HG02840 (cell line): Measurements from ENCODE around the gene FERMT2.
"Not testable (repeated sequence)": the region's sequence is repeated elsewhere in the genome, so short reads cannot be mapped to it uniquely, and the experiment has no call there.

Source experiments
- ATAC-seq: cut with Tn5 transposase; IDR thresholded peaks from one replicate; pipeline ENCODE4 v1.9.1; 2021; ENCODE audit warnings: mild to moderate bottlenecking, moderate library complexity, moderate number of reproducible peaks; ENCODE audit not compliant: unreplicated experiment, low FRiP score

Gene FERMT2

DNA sequence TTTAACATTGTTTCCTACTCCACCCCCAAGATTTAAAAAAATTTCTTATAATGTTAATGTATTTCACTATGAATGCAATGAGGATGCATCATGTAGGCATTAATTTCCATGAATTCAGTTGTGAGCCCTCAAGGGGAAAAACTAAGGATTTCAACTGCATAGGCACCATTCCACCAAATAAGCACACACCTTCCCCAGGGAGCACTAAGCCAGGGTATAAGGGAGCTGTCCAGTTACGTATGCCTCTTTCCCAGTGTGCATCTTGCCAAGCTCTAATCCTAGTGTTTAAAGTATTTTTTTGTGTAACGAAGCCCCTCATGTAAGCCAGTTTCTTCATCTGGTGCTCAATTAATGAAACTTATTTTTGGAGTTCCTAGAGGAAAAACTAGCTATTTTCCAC is 6.6 kb downstream of the FERMT2 start:
- no peak for ATAC-seq

- ATAC-seq, result no peak
Observed at GRCh38 chr14:52939427-52939826, 11.4 kb downstream of the FERMT2 start.

DNA sequence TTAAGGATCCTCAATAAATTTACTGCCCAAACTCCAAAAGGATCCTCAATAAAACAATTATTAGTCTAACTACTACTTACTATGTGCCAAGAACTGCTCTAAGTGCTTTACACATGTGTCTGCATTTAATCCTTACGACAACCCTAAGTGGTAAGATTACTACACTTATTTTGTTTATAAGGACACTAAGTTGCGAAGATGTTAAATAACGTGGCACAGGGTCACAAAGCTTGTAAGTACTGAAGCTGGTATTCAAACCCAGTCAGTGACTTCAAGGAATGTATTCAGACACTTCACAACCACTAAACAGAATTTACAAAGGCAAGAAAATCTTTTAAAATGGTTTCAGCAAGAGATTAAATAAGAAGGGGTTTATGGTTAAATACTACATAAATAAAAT is 13.0 kb downstream of the FERMT2 start:
- ATAC-seq, result no peak

GRCh38 chr14:52937306-52937705 is 13.5 kb downstream of the FERMT2 start:
- no peak for ATAC-seq

GRCh38 chr14:52936437-52936836 is 14.4 kb downstream of the FERMT2 start:
- ATAC-seq, result no peak

GRCh38 chr14:52935833-52936232 is 15.0 kb downstream of the FERMT2 start:
- no peak for ATAC-seq

GRCh38 chr14:52934762-52935161 is 16.1 kb downstream of the FERMT2 start:
- no peak for ATAC-seq

DNA sequence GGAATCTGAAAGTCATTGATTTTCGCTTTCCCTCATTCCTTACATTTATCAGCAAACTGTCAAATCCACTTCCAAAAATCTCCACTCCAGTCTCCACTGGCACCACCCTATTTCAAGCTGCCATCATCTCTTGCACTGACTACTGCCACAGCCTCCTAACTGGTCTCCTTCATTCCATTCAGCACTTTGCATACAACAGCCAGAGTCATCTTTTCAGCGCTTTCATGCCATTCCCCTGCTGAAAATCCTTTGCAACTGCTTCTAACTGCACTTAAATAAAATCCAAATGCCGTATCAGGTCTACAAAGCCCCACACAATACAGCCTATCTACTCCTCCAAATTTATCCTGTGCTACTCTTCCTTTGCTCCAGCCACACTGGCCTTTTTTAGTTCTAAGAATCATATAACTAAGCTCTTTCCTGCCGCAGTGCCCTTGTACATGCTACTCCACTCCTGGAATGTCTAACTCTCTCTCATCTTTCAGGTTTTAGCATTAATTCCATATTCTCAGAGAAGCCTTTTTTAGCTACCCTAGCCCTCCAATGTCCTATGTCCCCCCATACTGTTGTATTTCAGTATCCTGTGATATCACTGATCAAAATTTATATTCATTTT is 21.6 kb downstream of the FERMT2 start:
- ATAC-seq, result no peak

- no peak for ATAC-seq
Observed at GRCh38 chr14:52926953-52927352, 23.9 kb downstream of the FERMT2 start.

DNA sequence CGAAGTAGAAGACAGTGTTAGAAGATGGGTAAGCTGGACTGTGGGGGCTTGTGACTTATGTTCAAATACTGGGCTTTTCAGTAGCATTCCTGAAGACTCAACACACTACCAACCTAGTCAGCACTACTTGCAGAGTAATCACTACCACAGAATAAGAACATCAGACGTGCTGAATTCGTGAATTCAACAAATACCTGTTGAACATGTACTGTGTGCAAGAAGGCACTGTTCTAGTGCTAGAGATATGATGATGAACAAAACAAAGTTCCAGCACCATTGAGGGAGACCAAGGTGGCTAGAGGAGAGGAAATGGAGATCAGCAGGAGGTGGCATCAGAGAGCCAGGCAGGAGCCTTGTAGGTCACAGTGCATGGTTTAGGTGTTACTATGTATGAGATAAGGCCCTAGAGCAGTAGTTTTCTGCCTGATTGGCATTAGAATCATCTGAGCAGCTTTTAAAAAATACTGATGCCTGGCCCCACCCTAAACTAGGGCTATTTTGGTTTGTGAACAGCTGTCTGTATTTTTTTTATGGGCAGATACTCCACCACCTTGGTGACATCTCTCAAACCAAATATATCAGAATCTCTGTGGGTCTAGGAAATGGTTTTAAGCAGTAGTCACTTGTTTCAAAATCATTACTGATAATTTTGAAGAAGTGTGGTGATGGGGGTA is 26.8 kb downstream of the FERMT2 start:
- no peak for ATAC-seq

DNA sequence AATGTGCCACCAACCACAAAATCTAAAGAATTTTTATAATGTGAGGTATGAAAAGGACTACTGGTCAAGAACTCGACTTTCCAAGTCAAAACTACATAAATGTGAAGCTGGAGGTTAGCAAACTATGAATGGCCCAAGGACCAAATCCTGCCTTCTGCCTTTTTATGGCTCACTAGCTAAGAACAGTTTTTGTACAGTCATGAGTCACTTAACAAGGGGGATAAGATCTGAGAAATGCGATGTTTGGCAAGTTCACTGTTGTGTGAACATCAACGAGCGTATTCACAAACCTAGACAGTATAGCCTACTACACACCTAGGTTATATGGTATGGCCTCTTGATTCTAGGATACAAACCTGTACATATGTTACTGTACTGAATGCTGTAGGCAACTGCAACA is 28.2 kb downstream of the FERMT2 start:
- ATAC-seq, result no peak

- ATAC-seq, result no peak
Observed at GRCh38 chr14:52922059-52922458, 28.8 kb downstream of the FERMT2 start.

GRCh38 chr14:52920411-52920810 is 30.4 kb downstream of the FERMT2 start:
- not testable (repeated sequence) for ATAC-seq

GRCh38 chr14:52919971-52920370 is 30.9 kb downstream of the FERMT2 start:
- ATAC-seq, result no peak

DNA sequence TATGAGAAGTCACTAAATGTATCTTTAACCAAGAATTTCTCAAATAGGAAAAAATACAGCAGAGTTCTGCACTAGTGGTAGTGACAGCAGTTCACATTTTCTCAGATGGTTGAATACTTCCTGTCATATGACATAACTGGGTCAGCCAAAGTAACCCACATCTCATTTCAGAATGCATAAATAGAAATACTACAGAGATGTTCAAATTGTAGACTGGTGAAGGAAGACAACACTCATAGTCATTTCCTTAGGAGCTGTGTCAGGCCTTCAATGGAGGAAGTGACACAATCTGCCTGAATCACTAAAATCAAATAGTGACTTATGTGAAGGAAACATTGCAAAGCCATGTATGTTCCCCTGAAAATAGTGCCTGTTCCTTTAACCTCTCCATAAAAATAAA is 32.4 kb downstream of the FERMT2 start:
- no peak for ATAC-seq

DNA sequence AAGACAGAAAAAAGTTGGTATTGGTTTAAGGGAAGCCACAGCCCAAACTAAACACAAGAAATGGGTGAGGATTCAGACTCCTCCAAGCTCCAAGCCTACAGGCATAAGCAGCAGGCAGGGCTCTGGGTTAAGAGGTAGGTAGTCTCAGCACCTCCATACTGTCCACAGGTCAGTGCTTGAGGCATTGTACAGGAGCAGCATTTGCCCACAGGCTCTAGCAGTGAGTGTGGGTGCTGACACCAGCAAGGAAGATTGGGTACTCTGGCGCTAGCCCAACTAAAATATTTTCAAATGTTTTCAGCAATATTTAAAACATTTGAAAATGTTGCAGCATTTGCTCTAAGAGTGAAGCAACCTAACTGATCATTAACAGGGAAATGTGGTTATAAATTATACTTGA is 33.1 kb downstream of the FERMT2 start:
- ATAC-seq, result no peak

DNA sequence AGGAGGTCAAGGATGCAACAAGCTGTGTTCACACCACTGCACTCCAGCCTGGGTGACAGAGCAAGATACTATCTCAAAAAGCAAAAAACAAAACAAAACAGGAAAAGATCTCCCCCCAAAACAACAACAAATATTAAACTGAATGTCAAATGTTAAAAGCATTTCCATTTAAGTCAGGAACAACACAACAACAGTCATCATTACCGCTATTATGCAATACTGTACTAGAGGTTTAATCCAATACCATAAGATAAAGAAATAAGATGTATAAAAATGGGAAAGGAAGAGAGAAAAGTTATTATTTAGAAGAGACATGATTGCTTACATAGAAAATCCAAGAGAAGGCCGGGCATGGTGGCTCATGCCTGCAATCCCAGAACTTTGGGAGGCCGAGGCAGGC is 36.6 kb downstream of the FERMT2 start:
- ATAC-seq, result no peak

DNA sequence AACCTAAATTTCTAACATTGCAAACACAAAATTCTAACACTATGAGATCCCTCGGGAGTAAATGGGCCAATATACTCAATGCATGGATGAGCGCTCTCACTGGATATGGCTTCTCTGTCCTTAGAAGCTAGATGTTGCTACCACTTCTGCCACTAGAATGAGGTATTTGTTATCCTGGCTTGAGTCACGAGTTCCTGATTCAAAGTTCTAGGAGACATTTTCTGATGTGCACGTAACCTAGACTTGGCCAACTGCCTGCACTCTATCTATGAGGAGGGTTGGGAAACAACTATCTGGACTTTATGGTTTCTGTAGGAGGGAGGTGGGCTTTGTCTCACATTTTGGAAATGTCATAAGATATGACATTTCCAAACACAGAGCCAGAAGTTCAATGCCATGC is 37.6 kb downstream of the FERMT2 start:
- no peak for ATAC-seq

DNA sequence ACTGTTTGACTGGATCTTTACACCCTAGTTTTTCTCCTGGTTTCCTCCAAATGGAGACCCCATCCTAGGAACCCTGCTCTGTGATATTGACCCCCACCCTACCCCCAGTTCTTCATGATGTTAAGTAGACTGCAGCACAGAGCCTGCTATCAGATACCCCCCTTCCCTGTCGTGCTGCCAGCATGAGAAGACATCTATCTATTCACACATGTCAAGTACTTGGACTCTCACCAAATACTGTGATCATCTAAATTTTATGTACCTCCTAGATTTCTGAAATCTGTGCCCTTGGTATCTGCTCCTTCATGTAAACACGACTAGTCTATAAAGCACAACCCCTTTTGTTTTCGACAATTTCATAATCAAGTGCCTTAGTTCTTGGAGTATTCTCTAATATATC is 38.9 kb downstream of the FERMT2 start:
- no peak for ATAC-seq

GRCh38 chr14:52910572-52910971 is 40.3 kb downstream of the FERMT2 start:
- ATAC-seq, result no peak

DNA sequence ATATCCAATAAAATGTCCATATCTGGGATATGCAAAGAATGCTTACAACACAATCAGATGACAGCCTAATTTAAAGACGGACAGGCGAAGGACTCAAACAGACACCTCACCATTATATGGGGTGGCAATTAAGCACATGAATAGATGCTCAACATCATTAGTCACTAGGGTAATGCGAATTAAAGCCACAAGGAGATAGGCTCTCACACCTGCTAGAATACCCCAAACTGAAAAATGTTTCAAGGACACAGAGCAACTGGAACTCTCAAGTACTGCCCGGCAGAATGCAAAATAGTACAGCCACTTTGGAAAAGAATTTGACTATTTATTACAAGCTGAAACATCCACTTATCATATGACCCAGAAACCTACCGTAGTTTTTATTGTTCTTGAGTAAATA is 42.9 kb downstream of the FERMT2 start:
- no peak for ATAC-seq

DNA sequence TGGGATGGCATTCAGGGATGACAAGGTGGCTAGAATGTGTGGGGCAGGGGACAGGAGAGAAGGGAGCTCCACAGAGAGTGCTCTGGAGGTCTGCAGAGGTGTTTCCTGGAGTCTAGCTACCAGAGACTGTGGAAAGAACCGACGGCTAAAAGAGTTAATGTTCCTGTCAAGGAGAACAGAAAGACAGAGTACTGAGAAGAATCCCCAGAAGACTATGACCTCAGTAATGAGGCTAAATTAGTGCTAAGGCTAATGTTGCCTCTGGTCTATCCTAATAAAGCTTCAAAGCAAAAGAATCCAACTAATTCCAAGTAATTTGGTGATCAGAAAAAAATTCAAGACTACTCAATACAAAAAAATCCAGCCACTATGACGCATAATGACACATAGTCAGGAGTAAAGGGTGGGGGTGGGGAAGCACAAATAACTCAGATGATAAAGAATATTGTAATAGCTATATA is 44.7 kb downstream of the FERMT2 start:
- ATAC-seq, result no peak
